ENCODE data around the gene SPSB1.

GRCh38 chr1:9281071-9281827 lies 11.4 kb upstream of the SPSB1 start:
- TF ChIP-seq CTCF (conservative IDR thresholded peaks at IDR 0.05 in 1 of 2, IDR thresholded peaks at IDR 0.05 in 1 of 2; ENCODE audit: extremely low read depth in 1 of 2, insufficient read depth in 1 of 2, low read depth in 1 of 2, low read length in 2 of 2) (no peak), EZH2 (IDR thresholded peaks at IDR 0.05; ENCODE audit: borderline replicate concordance, low read length) (no peak)

All from mammary epithelial cell (primary cell).